Stimulated activated CD4-positive, alpha-beta T cell treated with anti-CD3 and anti-CD28 coated beads, Interleukin-12 subunit alpha, Interleukin-12 subunit beta, amount 100 ng/mL, for 24 hours (primary cell): Measurements from ENCODE around the gene TSPAN9.

ENCODE experiments used
- DNase-seq, 2 experiments: peaks; one replicate each; pipeline ENCODE4 v3.0.0-alpha.2; 2020; ENCODE audit warnings: low read depth in 2 of 2

TSPAN9 gene

GRCh38 chr12:3164454-3165077 lies 87.4 kb downstream of the TSPAN9 start:
- DNase-seq: no peak

GRCh38 chr12:3165078-3165980 lies 88.2 kb downstream of the TSPAN9 start:
- DNase-seq: no peak

GRCh38 chr12:3167636-3168035 lies 90.5 kb downstream of the TSPAN9 start:
- no peak for DNase-seq

- DNase-seq: peak in 1 of 2 experiments; percentile 28
These were observed 91.3 kb downstream of the TSPAN9 start for GRCh38 chr12:3168223-3169221.

GRCh38 chr12:3170423-3171194 lies 93.4 kb downstream of the TSPAN9 start:
- no peak for DNase-seq

- no peak for DNase-seq
These were observed 94.0 kb downstream of the TSPAN9 start for GRCh38 chr12:3171195-3171591.

- no peak for DNase-seq
These were observed 95.2 kb downstream of the TSPAN9 start for GRCh38 chr12:3172124-3173007.

- no peak for DNase-seq
These were observed 95.9 kb downstream of the TSPAN9 start for GRCh38 chr12:3173008-3173553.

- DNase-seq: no peak
These were observed 96.7 kb downstream of the TSPAN9 start for GRCh38 chr12:3173912-3174311.

- no peak for DNase-seq
These were observed 98.1 kb downstream of the TSPAN9 start for GRCh38 chr12:3175238-3175637.

GRCh38 chr12:3176754-3177153 lies 99.6 kb downstream of the TSPAN9 start:
- no peak for DNase-seq

- DNase-seq: no peak
These were observed 100.7 kb downstream of the TSPAN9 start for GRCh38 chr12:3177778-3178425.

- no peak for DNase-seq
These were observed 101.6 kb downstream of the TSPAN9 start for GRCh38 chr12:3178671-3179313.

GRCh38 chr12:3179731-3180130 lies 102.6 kb downstream of the TSPAN9 start:
- no peak for DNase-seq

GRCh38 chr12:3182426-3182825 lies 105.2 kb downstream of the TSPAN9 start:
- DNase-seq: no peak

GRCh38 chr12:3184485-3184884 lies 107.3 kb downstream of the TSPAN9 start:
- DNase-seq: no peak

- DNase-seq: no peak
These were observed 108.2 kb downstream of the TSPAN9 start for GRCh38 chr12:3185260-3185870.

GRCh38 chr12:3186546-3187215 lies 109.5 kb downstream of the TSPAN9 start:
- no peak for DNase-seq
